ENCODE data around the gene FAM117B. TPM values are rescaled to one million over a fixed set of nuclear protein-coding genes. Genes with fewer than 3 reads are reported as not detected.
"Not testable (repeated sequence)": the region's sequence is repeated elsewhere in the genome, so short reads cannot be mapped to it uniquely, and the experiment has no call there.

FAM117B gene
- total RNA-seq, 1 donor from 2014 or later = 2.3 TPM

DNA sequence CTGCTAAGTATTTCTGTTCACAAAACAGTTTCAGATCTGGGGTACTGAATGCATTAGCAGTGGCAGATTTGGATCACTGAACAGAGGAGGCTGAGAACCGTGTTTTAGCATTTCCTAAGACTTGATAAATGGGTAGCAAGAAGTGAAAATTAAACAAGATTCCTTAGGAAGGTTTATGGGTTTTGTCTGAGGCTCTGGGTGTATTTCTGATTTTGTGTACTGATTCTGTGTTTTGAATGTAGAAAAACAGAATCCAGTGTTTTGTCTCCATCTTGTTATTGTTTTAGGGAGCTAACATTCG is 1.4 kb downstream of the FAM117B start:
- no peak for DNase-seq (ENCODE audit: low spot score)
- ATAC-seq = no peak

DNA sequence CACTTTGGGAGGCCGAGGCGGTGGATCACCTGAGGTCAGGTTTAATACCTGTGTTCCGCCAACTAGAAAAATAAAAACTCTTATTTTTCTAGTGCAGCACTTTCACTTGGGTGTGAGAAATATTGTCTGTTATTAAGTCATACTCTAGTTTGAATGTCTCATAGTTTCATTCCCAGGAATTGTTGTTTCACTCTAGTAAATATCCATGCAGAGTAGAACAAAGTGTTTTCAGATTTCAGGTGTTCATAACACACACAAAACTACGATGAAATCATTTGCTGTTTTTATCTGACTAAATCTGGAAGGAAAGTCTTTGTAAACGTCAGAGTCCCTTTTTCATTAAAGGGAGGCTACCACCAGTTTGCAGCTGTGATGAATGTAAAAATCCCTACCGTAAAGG is 4.0 kb downstream of the FAM117B start:
- DNase-seq (ENCODE audit: low spot score) (no peak), ATAC-seq (no peak)

DNA sequence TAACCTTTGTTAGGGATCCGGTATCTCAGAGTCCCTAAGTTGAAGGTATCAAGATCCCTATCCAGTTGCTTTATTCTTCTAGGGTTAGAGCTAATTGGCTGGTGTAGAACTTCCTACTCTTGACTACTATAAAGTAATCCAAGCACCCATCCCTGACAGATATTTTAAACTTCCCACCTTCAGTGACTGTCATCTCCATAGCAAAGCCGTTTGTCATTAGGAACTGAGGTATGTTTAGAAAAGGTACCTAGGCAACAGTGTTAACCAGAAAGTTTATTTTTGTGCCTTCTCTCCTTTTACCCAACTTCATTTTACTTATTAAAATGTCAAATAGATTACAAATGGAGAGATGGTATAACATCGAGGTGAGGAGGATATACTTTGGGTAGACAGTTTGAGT is 4.5 kb downstream of the FAM117B start:
- DNase-seq (ENCODE audit: low spot score) (no peak), ATAC-seq (no peak)

- DNase-seq (ENCODE audit: low spot score) (no peak), ATAC-seq (no peak)
Measured at GRCh38 chr2:202642567-202642966, 7.8 kb downstream of the FAM117B start.

- ATAC-seq (no peak), DNase-seq (ENCODE audit: low spot score) (no peak)
Measured at GRCh38 chr2:202643012-202643858, 8.5 kb downstream of the FAM117B start.

GRCh38 chr2:202652119-202652518 is 17.4 kb downstream of the FAM117B start:
- DNase-seq (ENCODE audit: low spot score) (no peak), ATAC-seq (no peak)

GRCh38 chr2:202653890-202654289 is 19.1 kb downstream of the FAM117B start:
- DNase-seq (ENCODE audit: low spot score) (no peak), ATAC-seq (no peak)

GRCh38 chr2:202657876-202658275 is 23.1 kb downstream of the FAM117B start:
- no peak for ATAC-seq

DNA sequence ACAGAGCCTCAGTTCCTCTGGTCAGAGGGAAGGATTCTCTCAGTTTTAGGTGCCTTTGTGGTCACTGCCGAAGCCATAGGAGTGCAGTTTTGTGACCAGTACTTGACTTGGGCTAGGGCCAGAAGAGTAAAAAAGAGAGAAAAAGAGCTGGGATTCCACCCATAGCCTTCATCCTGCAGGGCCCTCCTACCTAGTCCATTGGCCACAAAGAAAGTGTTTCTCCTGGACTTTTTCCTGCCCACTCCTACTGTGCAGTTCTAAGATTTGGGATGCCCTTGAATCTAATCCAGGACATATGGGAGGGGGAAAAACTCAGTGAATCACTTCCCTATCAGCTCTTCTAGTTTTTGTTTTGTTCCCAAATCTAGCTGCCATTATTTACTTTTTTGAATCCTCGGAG is 26.0 kb downstream of the FAM117B start:
- ATAC-seq (no peak), DNase-seq (ENCODE audit: low spot score) (no peak)

More at GRCh38 chr2:202657876-202658275, 23.1 kb downstream of the FAM117B start:
- DNase-seq (ENCODE audit: low spot score) = no peak

- ATAC-seq = no peak
- no peak for DNase-seq (ENCODE audit: low spot score)
Measured at GRCh38 chr2:202669841-202670240, 35.1 kb downstream of the FAM117B start.

GRCh38 chr2:202671317-202672035 is 36.7 kb downstream of the FAM117B start:
- DNase-seq (ENCODE audit: low spot score) = no peak
- no peak for ATAC-seq

GRCh38 chr2:202675097-202675496 is 40.3 kb downstream of the FAM117B start:
- ATAC-seq; DNase-seq (ENCODE audit: low spot score): not testable (repeated sequence)

DNA sequence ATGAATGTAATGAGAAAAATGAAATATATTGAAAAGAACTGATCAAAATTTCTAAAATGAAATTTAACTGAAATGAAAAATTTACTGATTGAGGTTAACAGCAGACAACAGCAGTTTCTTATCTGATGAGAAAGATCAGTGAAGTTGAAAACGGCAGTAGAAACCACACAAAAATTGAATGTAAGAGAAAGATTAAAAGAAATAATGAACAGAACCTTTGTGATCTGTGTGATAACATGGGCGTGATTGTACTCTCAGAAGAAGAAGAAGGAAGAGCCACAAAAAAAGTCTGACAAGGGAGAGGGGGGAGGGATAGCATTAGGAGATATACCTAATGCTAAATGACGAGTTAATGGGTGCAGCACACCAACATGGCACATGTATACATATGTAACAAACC is 45.2 kb downstream of the FAM117B start:
- DNase-seq (ENCODE audit: low spot score) (no peak), ATAC-seq (no peak)

DNA sequence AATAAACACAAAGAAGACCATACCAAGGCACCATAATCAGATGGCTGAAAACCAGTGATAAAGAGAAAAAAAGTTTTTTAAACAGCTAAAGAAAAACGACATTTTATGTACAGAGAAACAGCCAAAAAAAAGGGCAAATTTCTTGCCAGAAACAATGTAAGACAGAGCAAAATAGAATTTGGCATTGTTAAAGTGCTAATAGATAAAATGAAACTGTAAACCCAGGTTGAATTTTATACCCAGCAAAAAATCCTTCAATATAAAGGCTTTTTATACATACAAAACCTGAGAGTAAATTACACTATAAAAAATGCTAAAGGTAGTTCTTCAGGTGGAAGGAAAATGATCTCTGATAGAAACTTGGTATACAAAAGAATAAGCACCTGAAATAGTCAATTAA is 45.7 kb downstream of the FAM117B start:
- DNase-seq (ENCODE audit: low spot score) (no peak), ATAC-seq (no peak)

DNA sequence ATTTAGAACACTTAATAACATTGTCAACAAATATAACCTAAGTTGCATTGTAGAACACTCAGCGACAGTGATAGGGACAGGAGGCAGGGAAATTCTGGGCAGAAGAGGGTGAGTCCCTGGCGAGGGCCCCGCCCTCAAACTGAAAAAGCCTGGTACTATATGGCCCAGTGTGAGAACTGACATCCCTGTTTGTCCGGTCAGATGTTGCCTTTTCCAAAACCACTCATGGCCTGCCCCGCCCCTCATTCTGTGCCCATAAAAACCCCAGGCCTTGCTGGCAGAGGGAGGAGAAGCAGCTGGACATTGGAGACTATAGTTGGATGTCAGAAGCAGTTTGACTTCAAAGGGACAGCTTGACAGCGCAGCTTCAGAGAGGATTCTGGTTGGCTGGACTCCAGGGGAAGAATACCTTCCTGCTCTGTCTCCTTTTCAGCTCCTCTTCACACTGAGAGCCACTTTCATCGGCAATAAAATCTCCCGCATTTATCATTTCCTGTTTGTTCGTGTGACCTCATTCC is 47.0 kb downstream of the FAM117B start:
- ATAC-seq (no peak), DNase-seq (ENCODE audit: low spot score) (no peak)

DNA sequence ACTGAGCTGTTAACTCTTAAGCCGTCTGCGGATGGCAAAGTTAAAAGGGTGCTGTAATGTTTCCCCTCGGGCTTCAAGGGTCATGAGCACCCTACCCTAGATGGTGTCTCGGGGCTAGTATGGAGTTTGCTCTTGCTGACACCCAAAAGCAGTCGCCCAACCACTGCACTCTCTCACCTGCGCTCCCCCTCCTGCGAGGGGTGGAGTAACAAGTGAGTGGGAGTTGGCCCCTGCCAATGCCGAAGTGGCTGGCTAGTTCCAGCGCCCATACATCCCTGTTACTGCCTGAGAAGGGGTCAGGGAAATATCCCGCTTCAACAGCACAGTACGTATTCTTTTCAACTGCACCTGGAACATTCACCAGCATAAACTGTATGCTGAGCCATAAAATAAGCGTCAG is 47.5 kb downstream of the FAM117B start:
- ATAC-seq (no peak), DNase-seq (ENCODE audit: low spot score) (no peak)

- ATAC-seq = peak; percentile 69
- DNase-seq (ENCODE audit: low spot score) = no peak
Measured at GRCh38 chr2:202687276-202687675, 52.5 kb downstream of the FAM117B start.

- DNase-seq (ENCODE audit: low spot score) (no peak), ATAC-seq (no peak)
Measured at GRCh38 chr2:202689459-202689858, 54.7 kb downstream of the FAM117B start.

DNA sequence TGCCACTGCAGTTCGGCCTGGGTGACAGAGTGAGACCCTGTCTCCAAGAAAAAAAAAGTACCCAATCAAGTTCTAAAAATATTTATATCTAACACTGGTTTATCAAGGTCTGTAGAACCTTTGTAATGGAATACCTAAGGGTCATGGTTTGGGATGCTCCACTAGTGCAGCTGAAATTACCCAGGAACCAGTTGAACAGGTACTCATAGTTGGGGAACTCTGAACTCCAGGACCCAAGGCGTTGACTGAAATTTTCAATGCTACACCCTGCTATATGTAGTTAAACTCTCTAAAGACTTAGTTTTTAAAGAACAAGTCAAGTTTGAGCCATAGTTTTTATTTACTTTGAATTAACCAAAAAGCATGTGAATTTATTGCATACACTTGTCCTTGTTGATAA is 55.1 kb downstream of the FAM117B start:
- no peak for ATAC-seq
- no peak for DNase-seq (ENCODE audit: low spot score)

GRCh38 chr2:202690321-202690900 is 55.6 kb downstream of the FAM117B start:
- ATAC-seq = no peak

DNA sequence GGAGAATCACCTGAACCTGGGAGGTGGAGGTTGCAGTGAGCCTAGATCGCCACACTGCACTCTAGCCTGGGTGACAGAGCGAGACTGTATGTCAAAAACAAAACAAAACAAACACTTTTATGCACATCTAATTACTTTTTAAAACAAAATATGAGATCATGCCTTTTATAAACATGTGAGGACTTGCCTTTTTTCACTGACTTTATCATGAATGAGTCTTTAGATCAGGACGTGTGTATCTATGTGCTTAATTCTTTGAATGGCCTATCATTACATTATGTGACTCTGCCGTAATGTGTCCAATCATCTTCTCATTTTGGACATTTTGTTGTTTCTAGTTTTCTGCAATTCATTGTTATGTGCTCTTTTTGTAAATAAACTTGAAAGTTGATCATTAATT is 58.7 kb downstream of the FAM117B start:
- no peak for DNase-seq (ENCODE audit: low spot score)
- ATAC-seq = no peak

More at GRCh38 chr2:202690321-202690900, 55.6 kb downstream of the FAM117B start:
- no peak for DNase-seq (ENCODE audit: low spot score)

DNA sequence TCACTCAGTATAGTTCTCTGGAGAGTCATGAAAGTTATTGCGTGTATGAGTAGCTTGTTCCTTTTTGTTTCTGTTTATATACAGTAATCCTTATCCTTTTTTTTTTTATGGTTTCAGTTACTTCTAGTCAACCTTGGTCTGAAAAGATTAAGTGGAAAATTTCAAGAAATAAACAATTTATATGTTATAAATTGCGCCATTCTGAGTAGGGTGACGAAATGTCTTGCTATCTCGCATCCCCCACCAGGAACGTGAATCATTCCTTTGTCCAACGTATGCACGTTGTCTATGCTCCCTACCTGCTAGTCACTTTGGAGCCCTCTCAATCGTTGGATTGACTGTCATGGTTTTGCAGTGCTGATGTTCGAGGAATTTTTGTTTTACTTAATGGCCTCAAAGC is 60.4 kb downstream of the FAM117B start:
- DNase-seq (ENCODE audit: low spot score) = no peak
- no peak for ATAC-seq
